Measurements from ENCODE around the gene EPM2AIP1. TPM values are rescaled to one million over a fixed set of nuclear protein-coding genes. Genes with fewer than 3 reads are reported as not detected.

EPM2AIP1 gene
- polyA plus RNA-seq, 2 donors = 3.8 TPM

DNA sequence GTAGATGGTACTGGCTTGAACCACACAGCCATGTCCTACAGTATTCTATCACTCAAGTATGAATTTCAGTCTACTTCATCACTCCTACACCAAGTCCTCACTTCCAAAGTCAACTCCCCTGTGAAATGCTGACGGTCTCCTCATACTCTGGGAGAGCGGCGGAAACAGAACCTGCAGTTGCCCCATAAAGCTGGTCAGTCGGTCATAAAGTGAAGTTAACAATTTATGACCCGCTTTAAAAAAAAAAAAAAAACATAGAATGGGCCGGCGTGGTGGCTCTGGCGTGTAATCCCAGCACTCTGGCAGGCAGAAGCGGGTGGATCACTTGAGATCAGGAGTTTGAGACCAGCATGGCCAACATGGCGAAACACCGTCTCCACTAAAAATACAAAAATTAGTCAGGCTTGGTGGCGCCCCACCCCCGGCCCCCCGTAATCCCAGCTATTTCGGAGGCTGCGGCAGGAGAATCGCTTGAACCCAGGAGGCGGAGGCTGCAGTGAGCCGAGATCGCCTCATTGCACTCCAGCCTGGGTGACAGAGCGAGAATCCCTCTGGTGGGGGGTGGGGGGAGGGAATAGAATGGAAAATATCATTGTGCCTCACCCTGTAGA is 50.2 kb downstream of the EPM2AIP1 start:
- Histone ChIP-seq H3K36me3 (ENCODE audit: control insufficient read depth in 2 of 2, insufficient read depth in 2 of 2, low read length in 1 of 2) (no peaks in the 10 kb centered on the region), H3K4me3 (ENCODE audit: low read depth in 1 of 2, low read length in 2 of 2) (no peak overlapping the region), H3K27me3 (ENCODE audit: control insufficient read depth in 1 of 2, insufficient read depth in 2 of 2, low read length in 2 of 2) (no peaks in the 10 kb centered on the region), H3K9me3 (ENCODE audit: control insufficient read depth in 2 of 2, insufficient read depth in 1 of 2, low read depth in 1 of 2, low read length in 1 of 2) (no peaks in the 10 kb centered on the region), H3K27ac (ENCODE audit: low read depth in 2 of 2, low read length in 1 of 2) (no peak overlapping the region), H3K4me1 (ENCODE audit: control insufficient read depth in 2 of 2, insufficient read depth in 2 of 2, low read length in 1 of 2) (no peaks in the 10 kb centered on the region)
- WGBS, 2 donors = 96 to 98% methylated on average over 21 of the region's 21 CpGs

- 73 to 78% methylated on average over 3 of the region's 3 CpGs for WGBS, 2 donors
- Histone ChIP-seq H3K27ac (ENCODE audit: low read depth in 2 of 2, low read length in 1 of 2) (no peak overlapping the region), H3K36me3 (ENCODE audit: control insufficient read depth in 2 of 2, insufficient read depth in 2 of 2, low read length in 1 of 2) (no peaks in the 10 kb centered on the region), H3K4me1 (ENCODE audit: control insufficient read depth in 2 of 2, insufficient read depth in 2 of 2, low read length in 1 of 2) (no peaks in the 10 kb centered on the region), H3K4me3 (ENCODE audit: low read depth in 1 of 2, low read length in 2 of 2) (no peak overlapping the region), H3K9me3 (ENCODE audit: control insufficient read depth in 2 of 2, insufficient read depth in 1 of 2, low read depth in 1 of 2, low read length in 1 of 2) (no peaks in the 10 kb centered on the region), H3K27me3 (ENCODE audit: control insufficient read depth in 1 of 2, insufficient read depth in 2 of 2, low read length in 2 of 2) (no peaks in the 10 kb centered on the region)
These were observed 51.3 kb downstream of the EPM2AIP1 start for GRCh38 chr3:36941658-36942057.

- no peak overlapping the region for H3K4me3 ChIP-seq (ENCODE audit: low read depth in 1 of 2, low read length in 2 of 2)
- WGBS, 2 donors = 90 to 96% methylated on average over 2 of the region's 2 CpGs
- H3K36me3 ChIP-seq (ENCODE audit: control insufficient read depth in 2 of 2, insufficient read depth in 2 of 2, low read length in 1 of 2) = no peaks in the 10 kb centered on the region
- no peaks in the 10 kb centered on the region for H3K4me1 ChIP-seq (ENCODE audit: control insufficient read depth in 2 of 2, insufficient read depth in 2 of 2, low read length in 1 of 2)
- no peaks in the 10 kb centered on the region for H3K27me3 ChIP-seq (ENCODE audit: control insufficient read depth in 1 of 2, insufficient read depth in 2 of 2, low read length in 2 of 2)
- H3K9me3 ChIP-seq (ENCODE audit: control insufficient read depth in 2 of 2, insufficient read depth in 1 of 2, low read depth in 1 of 2, low read length in 1 of 2) = no peaks in the 10 kb centered on the region
- H3K27ac ChIP-seq (ENCODE audit: low read depth in 2 of 2, low read length in 1 of 2) = no peak overlapping the region
These were observed 51.8 kb downstream of the EPM2AIP1 start for GRCh38 chr3:36941162-36941561.

DNA sequence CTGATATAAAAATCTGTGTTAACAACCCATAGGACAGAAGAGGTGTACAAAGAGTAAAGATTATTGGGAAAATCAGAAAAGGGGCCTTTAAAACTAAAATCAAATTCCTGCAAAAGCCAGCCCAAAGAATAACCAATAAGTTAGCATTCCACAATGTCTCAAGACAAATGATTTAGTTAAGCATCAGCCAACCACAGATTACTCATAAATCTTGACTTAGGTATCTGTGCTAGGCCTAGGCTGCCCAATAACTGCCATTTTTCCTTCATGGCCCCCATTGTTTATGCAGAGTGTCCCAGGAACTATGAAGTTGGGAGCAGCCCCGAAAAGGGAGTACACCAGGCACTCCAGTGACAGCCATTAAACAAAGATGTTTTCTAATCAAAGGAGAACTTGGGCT is 55.4 kb downstream of the EPM2AIP1 start:
- H3K27ac ChIP-seq (ENCODE audit: low read depth in 2 of 2, low read length in 1 of 2) = no peak overlapping the region
- no peaks in the 10 kb centered on the region for H3K9me3 ChIP-seq (ENCODE audit: control insufficient read depth in 2 of 2, insufficient read depth in 1 of 2, low read depth in 1 of 2, low read length in 1 of 2)
- WGBS, 2 donors = 90 to 94% methylated on average over 1 of the region's 1 CpG
- no peaks in the 10 kb centered on the region for H3K4me1 ChIP-seq (ENCODE audit: control insufficient read depth in 2 of 2, insufficient read depth in 2 of 2, low read length in 1 of 2)
- no peaks in the 10 kb centered on the region for H3K27me3 ChIP-seq (ENCODE audit: control insufficient read depth in 1 of 2, insufficient read depth in 2 of 2, low read length in 2 of 2)
- no peaks in the 10 kb centered on the region for H3K36me3 ChIP-seq (ENCODE audit: control insufficient read depth in 2 of 2, insufficient read depth in 2 of 2, low read length in 1 of 2)
- no peak overlapping the region for H3K4me3 ChIP-seq (ENCODE audit: low read depth in 1 of 2, low read length in 2 of 2)

Other genes starting within 250 kb of the EPM2AIP1 start
- under 1 TPM; 0.01 to 0.02 TPM for gene DCLK3, start 228.6 kb downstream of the EPM2AIP1 start, polyA plus RNA-seq
- gene TRANK1, start 48.1 kb downstream of the EPM2AIP1 start, polyA plus RNA-seq = 1 to 10 TPM; 1.6 to 2.0 TPM
- gene MLH1, start 387 bp upstream of the EPM2AIP1 start, polyA plus RNA-seq = 10 to 100 TPM in 1 of 2 donors, 1 to 10 TPM in 1; 7.0 to 13.9 TPM
- 10 to 100 TPM; 43.3 to 59.3 TPM for gene LRRFIP2, start 181.5 kb upstream of the EPM2AIP1 start, polyA plus RNA-seq